ENCODE results near the gene CDIPT.

- TF ChIP-seq CTCF (conservative IDR thresholded peaks at IDR 0.05; ENCODE audit: low read depth, low read length) (no peak), EZH2 (IDR thresholded peaks at IDR 0.05; ENCODE audit: low read length, unreplicated experiment) (no peak), EZH2phosphoT487 (IDR thresholded peaks at IDR 0.05; ENCODE audit: borderline replicate concordance, low read length) (no peak)
Measured at GRCh38 chr16:29868396-29869009, 5.5 kb upstream of the CDIPT start.
